Stimulated activated CD8-positive, alpha-beta memory T cell treated with anti-CD3 and anti-CD28 coated beads, Interleukin-12 subunit alpha, Interleukin-12 subunit beta, amount 100 ng/mL, for 24 hours (primary cell): ENCODE results near the gene PPP1R1B.

ENCODE experiments used
- DNase-seq: peaks from one replicate; pipeline ENCODE4 v3.0.0-alpha.2; 2020; ENCODE audit errors: extremely low read depth

The PPP1R1B gene

DNA sequence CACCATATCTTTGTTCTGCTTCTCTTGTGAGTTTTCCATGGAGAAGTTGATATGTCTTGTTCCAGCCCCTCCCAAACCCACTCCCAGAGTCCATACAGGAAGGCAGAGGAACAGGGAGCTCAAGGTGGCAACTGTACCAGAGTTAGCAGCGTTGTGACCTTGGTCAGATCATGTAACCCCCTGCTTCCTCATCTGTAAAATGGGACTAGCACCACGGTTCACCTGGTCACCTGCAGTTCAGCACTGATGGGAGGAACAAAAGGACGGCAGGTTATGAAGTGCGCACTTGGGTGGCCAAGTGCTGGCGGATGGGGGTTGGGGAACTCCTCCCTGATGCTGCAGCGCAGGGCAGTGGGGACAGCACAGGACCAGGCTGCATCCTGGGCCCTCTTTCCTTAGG lies 11.3 kb upstream of the PPP1R1B start:
- no peak for DNase-seq

DNA sequence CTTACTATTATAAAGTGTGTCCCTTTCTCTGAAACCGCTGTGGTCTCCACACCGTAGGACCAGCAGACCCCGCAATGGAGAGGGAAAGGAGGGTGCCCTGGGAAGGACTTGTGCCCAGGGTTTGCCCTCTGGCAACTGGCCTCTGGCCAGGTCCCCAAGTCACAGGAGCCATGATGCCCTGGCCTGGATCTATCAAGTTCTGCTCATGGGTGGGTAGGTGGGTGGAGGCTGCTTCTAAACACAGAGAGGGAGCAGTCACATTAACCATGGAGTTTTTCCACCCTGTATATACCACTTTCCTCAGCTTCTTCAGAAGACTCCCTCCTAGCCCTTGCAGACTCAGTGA lies 9.7 kb upstream of the PPP1R1B start:
- no peak for DNase-seq

DNA sequence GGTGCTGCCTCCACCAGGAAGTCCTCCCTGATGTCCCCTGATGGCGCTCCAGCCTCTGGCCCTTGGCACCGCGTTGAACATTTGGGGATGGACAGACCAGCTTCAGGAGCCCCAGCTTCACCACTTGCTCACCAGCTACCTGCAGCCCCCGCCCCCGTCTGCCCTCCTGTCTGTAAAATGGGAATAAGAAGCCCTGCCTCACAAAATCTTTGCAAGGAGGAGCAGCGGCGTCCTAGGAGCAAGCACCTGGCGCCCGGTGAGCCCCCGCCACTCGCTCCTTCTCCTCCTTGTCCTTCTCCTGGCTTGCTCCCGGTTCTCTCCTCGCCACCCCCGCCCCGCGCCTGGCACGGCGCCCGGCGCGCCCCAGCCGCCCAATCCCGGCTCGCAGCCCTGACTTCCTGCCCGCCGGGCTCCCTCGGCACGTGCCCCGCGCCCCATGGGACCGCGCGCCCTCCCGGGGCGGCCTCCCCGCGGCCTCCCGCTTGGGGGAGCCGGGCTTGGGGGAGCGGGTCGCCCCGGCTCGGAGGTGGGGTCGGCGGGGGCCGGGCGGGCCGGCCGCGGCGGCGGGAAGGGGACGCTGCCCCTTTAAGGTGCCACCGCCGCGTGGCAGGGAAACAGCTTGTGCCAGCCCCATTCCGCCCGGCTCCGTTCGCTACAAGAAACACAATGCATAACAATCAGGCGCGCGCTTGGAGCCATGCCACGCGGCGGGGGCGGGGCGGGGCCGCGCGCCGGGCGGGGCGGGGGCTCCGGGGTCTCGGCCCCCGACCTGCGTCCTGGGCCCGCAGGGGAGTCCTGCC lies 9.1 kb upstream of the PPP1R1B start:
- peak; percentile 25 for DNase-seq

DNA sequence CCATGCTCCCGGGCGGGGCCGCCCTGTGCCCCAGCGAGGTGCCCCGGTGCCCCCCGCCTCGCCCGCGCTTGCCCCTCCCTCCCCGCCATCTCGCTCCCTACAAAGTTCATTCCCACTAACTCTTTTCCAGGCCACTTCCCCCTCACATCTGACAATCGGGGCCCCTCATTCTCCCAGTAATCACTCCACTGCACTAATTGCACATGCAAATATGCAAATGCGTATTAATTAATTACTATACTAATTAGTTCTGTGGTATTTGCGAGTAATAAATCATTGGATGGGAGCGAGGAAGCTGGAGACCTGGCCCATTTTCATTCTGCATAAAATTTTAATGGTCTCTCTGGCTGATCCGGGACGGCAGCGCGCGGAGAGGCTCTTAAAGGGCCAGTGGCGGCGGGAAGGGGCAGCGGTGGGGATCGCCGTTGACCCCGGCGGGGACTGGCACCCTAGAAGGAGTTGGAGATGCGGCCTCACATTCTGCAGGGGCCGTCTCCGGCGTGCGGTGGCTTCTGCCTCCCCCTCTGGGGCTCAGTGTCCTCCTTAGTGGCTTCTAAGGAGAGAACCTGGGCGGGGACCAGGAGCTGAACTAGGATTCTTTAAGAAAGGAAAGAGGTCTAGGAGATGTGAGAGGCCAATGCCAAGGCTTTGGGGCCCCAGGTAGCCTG lies 8.4 kb upstream of the PPP1R1B start:
- no peak for DNase-seq

DNA sequence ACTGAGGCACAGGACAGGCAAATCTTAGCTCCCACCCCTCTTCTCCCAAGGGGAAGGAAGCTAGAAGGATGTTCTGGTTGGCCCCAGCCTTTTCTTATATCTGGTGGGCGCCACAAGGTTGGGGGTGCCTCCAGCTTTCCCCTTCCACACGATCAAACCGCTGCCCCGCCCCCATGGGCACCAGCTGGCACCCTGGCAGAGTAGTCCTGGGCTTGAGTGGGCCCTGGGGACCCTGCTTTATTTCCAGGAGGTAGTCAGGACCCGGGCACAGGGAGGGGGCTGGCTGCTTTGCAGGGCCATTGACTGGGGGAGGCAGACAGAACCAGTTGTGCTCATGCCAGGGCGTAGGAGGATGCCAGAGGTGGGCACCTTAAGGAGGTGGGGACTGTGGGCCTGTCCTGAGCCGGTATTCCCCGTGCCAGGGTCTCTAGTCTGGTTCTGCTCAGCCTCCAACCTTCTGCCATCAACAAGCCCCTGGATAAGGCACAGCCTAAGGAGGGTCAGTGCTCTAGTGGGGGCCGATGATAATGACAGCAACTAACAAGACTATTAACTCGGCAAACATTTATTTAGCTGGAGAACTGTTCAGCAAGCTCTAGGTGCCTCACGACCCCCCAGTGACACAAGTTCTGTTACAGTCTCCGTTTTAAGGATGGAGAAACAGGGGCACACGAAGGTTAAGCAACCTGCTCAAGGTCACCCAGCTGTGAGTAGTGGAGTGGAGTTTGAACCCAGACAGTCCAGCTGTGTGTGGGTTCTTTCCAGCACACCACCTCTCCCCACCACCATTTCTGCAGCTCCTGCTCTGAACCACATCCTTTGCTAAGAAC lies 7.6 kb upstream of the PPP1R1B start:
- DNase-seq, result no peak

DNA sequence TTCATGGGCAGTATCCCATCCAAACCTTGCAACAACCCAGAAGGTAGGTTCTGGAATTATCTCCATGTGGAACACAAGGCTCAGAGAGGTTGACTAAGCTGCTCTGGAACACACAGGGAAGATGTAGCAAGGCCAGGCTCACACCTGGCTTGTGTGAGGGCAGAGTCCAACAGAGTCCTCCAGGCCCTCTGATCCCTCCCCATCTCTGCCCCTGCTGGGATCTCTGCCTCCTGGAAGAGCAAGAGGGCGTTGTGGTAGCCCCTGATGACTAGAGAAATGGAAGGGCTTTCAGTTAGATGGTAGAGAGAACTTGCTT lies 7.0 kb upstream of the PPP1R1B start:
- DNase-seq, result no peak

DNA sequence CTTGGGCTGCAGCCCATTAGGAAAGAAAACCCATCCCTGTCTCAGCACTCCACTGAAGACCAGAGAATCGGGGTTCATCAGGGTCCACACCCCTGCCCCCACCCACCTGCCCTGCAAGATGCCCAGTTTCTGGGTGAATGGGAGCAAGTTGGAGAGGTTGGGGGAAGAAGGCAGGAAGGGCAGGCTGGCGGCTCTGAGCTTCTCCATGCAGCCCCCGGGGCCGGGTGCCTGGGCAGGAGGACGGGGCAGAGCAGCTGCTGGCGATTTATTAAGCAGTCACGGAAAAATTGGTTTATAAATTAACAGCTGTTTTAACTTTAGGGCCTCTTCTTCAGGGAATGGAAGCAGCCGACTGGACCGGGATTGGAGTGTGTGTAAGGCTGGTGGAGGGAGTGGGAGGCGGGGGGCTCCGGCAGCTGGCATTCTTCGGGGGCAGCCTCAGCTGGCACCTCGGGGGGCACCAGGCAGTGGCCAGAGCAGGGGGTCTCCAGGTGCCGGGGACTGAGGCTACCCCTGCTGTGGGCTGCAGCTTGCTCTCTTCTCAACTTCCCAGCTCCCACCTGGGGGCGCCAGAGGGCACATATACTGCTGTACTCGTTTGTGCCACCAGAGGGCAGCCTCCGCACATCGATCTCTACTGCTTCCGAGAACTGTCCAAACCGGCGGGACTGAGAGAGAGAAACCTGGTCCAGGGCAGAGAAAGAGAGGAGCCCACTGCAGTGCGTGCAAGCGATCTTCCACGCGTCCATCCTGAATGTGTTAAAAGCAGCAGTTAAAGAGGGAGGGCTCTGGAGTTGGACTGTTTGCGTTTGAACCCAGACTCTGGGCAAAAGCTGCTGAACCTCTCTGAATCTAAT lies 5.0 kb upstream of the PPP1R1B start:
- DNase-seq, result peak; percentile 57

DNA sequence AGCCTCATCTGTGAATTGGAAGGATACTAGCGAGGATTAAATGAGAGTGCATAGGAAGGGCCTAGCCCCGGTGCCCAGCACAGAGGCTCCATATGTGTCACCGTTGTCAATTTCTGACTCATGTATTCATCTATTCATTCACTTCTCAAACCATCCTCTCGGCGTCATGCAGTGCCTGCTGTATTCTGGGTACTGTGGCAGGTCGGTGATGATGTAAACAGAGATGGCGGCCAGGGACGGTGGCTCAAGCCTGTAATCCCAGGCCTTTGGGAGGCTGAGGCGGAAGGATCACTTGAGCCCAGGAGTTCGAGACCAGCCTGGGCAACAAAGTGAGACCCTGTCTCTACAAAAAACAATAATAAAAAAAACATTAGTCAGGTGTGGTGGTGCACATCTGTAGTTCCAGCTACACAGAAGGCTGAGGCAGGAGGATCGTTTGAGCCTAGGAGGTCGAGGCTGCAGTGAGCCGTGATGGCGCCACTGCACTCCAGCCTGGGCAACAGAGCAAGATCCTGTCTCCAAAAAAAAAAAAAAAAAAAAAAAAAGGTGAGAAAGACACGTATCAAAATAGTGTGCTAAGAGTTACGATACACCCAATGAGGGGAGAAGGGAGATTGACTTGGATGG lies 4.3 kb upstream of the PPP1R1B start:
- DNase-seq, result no peak

DNA sequence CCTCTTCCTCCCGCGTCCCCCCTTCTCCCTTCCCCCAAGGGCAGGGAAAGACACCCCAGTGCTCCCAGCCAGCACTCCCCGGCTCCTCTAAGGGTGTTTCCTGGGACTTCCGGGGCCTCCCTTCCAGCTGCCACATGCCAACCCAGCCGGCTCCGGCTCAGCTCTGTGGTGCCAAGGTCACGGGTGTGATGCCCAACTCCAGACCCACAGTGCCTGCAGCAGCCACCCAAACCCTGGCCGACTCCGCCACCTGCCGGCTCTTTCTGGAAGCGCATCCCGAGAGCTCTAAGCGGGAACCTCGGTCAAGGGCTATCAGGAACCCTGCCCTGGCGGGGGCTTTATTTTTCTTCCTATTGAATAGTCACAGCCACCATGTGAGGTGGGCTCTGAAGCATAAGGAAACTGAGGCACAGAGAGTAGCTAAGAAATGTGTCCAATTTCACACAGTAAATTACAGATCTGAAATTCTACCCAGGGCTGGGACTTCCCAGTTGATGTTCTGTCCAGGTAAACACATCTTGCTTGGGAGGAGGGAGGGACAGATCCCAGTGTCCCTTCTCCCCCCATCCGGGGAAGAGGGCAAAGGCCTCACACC lies 3.3 kb upstream of the PPP1R1B start:
- DNase-seq, result peak; percentile 68

DNA sequence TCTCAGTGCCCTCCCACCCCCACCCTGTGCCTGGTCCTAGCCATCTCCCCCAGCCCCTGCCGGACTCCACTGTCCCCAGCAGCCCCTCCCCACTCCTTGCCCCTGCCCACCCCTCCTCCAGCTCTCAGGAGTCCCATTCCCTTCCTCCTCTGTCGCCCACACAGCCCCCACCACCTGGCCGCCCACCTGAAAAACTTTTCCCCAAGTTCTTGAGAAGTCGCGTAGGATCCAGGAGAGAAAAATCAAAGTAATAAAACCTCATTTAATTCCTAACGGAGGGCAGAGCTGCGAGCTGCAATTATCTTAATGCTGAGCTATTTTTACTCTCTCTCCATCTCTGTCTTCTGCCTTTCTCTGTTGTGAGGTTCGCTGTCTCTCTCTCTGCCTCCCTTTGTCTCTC lies 2.4 kb upstream of the PPP1R1B start:
- no peak for DNase-seq

DNA sequence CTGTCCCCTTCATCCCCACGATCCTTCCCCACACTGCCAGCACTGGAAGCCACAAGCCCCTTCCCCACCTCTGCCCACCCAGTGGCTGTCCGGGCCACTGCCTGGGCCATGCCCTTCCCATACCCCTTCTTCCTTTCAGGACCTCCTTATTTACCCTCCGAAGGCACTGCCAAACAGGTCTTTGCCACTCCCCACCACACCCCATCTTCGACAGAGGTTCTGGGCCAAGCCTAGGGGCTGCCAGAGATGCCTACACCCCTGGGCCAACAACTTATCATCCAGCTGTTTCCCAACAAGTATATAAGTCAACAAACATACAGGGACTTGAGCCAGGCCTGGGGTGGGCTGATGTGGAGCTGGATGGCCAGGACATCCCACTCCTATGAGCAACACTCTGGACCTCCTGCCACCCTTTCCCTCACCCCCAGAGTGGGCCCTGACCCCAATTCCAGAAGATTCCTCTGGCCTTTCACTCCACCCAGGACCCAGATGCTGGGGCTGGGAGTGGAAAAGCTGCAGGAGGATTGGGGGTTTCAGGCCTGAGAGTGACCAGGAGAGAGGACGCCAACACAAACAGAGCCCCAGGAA lies 1.5 kb upstream of the PPP1R1B start:
- no peak for DNase-seq

DNA sequence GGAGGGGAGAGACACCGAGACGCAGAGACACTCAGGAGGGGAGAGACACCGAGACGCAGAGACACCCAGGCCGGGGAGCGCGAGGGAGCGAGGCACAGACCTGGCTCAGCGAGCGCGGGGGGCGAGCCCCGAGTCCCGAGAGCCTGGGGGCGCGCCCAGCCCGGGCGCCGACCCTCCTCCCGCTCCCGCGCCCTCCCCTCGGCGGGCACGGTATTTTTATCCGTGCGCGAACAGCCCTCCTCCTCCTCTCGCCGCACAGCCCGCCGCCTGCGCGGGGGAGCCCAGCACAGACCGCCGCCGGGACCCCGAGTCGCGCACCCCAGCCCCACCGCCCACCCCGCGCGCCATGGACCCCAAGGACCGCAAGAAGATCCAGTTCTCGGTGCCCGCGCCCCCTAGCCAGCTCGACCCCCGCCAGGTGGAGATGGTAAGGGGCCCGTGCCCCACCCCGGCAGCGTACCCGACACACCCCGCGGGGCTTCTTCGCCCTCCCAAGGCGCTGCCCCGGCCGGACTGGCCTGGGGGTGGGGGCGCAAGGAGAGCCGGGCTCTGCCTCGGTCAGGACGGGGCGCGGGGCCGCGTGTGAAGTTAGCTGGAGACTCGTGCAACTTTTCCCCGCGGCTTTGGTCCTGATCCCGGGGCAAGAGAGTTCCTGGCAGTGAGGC lies 427 bp downstream of the PPP1R1B start:
- DNase-seq, result no peak

DNA sequence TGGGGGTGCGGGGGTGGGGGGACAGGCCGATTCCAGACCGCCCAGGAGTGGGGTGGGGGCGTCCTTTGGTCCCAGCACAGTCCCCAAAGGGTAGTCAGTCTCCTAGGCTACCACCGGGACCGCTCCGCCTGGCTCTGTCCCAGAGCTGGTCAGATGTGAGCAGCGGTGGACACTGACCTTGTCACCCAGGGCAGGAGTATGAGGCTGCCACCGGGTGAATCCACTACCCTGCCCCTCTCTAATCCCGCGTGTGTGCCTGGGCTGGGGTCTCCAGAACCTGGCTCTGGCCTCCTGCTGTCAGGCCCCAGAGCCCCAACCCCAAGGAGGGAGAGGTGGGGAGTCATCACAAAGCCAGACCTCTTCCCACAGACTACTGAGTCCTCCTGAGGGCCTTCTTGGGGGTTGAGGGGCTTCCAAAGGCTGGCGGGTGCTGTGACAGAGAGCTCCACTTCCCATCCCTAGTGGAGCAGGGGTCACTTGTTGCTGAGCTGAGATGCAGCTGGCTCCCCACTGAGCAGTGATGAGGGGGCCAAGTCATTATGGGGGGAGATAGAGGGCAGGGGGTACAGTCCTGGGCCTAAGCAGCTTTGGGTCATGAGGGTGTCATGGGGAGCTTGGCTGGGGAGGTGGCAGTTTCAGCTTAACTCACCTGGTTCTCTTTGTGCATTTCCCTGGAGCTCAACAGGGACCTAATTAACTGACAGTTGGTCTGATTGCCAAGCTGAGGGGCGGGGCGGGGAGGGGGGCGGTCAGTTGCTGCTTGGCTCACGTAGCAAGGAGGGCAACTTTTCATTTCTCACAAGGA lies 1.2 kb downstream of the PPP1R1B start:
- DNase-seq, result no peak

DNA sequence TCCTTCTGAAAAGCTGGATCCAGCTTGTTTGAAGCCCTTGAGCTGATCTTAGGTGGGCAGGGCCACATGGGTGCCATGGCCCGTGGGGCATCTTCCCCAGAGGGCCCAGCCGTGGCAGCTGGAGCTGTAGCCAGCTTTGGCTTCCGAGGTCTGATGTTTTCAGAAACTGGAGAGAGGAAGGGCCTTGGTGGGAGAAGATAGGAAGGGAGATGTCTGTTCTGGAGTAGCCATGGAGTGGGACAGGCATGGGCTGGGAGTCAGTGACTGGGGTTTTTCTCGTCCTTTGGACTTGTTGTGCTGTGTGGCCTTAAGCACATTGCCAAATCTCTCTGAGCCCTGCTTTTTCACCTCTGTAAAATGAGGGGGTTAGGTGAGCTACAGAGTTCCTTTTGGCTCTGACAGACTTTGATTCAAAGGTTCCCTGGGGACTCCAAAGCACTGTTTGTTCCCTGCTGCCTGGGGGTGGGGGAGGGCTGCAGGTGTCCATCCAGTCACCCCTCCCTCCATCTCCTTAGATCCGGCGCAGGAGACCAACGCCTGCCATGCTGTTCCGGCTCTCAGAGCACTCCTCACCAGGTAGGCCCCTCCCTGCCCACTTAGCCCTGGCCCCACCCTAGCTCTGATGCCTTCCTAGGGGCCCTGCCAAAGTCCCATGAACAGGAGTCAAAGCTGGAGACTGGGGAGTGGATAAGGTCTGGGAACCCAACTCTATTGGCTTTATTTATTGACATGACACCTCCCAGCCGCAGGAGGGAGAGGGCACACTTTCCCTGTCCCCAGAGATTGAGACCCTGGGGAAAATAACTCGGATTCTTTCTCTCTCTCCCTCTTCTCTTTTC lies 2.1 kb downstream of the PPP1R1B start:
- DNase-seq, result no peak

DNA sequence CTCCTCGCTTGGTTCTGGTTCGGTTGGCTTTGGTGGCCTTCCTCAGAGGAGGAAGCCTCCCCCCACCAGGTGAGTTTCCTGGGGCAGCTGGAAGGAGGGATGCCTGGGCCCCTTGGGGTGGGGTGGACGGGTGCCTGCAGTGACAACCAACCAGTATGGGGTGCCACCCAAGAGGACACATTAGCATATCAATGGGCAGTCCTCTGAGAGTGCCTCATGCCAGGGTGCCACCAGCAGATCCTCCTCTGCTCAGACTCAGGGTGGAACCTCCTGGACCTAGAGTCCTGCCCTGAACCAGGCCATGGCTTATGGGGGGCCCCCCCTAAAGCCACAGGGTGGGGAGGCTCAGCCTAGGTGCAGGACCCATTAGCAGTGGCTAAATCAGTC lies 2.7 kb downstream of the PPP1R1B start:
- DNase-seq, result no peak

DNA sequence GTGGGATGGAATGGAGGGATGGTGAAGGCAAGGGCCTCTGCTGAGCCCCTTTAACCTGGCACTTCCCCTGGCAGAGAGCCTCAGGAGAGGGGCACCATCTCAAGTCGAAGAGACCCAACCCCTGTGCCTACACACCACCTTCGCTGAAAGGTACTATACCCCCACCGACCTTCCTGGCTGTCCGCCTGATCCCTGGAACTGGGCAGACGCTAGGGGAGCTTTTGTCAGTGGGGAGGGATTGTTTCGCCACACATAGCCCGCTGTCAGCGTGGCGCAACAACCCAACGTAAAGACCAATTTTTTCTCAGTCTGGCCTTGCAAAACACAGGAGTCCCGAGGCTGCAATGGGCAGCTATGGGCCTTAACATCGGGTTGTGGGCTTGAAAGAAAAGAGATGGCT lies 3.1 kb downstream of the PPP1R1B start:
- DNase-seq, result no peak

DNA sequence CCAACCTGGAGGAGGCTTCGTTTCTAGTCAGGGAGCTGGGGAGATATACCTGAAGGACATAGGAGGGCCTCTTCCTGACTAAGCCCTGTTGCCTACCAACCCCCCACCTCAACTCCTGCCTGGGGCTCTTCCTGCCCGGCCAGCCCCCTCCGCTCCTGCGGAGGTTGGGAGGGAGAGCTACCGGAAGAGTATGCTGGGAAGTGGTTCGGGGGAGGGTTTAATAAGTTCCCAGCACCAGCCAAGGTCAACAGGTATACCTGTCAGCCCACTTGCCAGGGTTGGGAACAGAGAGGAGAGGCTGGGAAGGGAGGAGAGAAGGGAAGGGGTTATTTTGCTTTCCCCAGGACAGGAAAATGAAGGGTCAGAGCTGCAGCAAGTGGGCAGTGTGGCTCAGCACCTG lies 4.7 kb downstream of the PPP1R1B start:
- DNase-seq, result no peak

DNA sequence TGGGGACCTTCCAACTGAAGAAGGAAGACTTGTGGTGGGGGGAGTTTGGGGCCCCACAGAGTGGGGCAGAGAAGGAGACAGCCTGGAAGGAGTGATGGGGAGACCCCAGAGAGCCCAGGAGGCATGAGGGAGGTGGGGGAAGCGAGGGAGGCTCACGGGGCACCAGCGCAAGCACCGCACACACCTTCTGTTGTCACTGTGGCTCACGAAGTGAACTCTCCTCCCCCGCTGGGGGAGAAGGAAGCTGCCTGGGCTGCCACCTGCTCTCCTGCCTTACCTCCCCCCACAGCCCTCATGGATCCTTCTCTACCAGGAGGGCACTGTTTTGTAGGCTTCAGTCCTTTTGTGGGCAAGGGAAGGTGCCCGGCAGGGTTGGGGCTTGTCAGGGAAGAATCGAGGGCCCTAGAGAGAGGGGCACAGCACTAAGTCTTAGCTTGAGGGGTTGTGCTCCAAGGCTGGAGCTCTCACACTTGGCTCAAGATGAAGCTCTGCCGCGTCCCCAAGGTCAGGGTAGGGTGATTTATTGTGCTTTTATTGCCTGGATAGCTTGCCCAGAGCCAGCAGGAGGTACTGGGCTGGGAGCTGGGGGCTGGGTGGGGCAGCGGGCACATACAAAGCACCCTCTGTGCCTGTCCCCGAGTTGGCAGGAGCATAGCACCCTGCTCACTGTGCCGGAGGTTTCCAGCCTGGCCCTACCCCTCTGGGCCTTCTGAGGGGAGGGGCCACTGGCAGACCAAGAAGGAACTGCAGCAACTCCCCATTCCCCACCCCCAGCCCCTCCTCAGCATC lies 5.6 kb downstream of the PPP1R1B start:
- no peak for DNase-seq
